ENCODE measurements around the gene TREX2.

DNA sequence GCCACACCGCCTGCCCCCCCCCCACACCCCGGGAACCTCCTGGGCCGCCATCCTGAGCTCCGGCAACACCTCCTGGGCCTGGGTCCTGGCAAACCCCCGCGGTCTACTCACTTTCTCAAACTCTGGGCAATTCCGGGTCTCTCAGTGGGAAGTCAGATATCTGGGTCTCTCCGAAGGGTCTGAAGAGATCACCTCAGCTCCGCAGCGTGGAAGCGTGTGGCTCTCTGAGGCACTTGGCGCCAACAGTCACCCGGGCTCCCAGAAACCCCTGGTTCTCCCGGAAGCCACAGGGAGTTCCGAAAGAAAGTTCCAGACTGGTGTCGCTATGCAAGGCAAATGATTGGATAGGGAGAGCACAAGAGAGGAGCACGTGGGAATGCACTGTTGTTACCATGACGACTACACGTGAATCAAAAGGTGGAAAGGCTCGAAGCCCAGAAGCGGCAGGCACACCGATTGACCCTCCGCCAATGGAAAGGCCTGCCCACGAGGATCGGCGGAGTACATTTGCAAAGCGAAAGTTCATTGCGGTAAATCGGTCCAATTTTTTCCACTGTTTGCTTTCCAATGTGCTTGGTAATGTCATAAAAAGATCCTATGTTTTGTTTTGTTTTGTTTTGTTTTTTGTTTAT lies 44.6 kb downstream of the TREX2 start, which contains the start of gene PNMA6E:
- TF ChIP-seq, protein P1, sequence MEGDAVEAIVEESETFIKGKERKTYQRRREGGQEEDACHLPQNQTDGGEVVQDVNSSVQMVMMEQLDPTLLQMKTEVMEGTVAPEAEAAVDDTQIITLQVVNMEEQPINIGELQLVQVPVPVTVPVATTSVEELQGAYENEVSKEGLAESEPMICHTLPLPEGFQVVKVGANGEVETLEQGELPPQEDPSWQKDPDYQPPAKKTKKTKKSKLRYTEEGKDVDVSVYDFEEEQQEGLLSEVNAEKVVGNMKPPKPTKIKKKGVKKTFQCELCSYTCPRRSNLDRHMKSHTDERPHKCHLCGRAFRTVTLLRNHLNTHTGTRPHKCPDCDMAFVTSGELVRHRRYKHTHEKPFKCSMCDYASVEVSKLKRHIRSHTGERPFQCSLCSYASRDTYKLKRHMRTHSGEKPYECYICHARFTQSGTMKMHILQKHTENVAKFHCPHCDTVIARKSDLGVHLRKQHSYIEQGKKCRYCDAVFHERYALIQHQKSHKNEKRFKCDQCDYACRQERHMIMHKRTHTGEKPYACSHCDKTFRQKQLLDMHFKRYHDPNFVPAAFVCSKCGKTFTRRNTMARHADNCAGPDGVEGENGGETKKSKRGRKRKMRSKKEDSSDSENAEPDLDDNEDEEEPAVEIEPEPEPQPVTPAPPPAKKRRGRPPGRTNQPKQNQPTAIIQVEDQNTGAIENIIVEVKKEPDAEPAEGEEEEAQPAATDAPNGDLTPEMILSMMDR (IDR thresholded peaks at IDR 0.05) = no peak
- TF ChIP-seq EZH2 (IDR thresholded peaks at IDR 0.05; ENCODE audit: borderline replicate concordance, insufficient read depth, low read depth, low read length, poor library complexity, severe bottlenecking) = no peak
